Neuronal stem cell (in vitro differentiated cells): Measurements from ENCODE around the gene PRR5.
"Not testable (repeated sequence)": the region's sequence is repeated elsewhere in the genome, so short reads cannot be mapped to it uniquely, and the experiment has no call there.

Source experiments
- DNase-seq: peaks from one replicate; pipeline ENCODE4 v3.0.0-alpha.2; 2013; ENCODE audit warnings: low spot score
- H2AFZ ChIP-seq: one replicate; pipeline ENCODE4 v1.6.1; 2013; ENCODE audit warnings: mild to moderate bottlenecking, low read length, inconsistent platforms
- H2AK5ac ChIP-seq: 2 replicates; pipeline ENCODE4 v1.6.1; 2013; ENCODE audit warnings: low read depth, mild to moderate bottlenecking, inconsistent platforms, low read length, moderate library complexity, mixed read lengths
- H2BK120ac ChIP-seq: 2 replicates; pipeline ENCODE4 v1.6.1; 2013; ENCODE audit warnings: low read depth, mild to moderate bottlenecking, inconsistent platforms, low read length, moderate library complexity, mixed read lengths
- H2BK12ac ChIP-seq: one replicate; pipeline ENCODE4 v1.6.1; 2013; ENCODE audit warnings: low read length, inconsistent platforms
- H2BK15ac ChIP-seq: 2 replicates; pipeline ENCODE4 v1.6.1; 2013; ENCODE audit warnings: mild to moderate bottlenecking, low read length, inconsistent platforms, mixed read lengths
- H2BK5ac ChIP-seq: one replicate; pipeline ENCODE4 v1.6.1; 2013; ENCODE audit warnings: inconsistent platforms, mild to moderate bottlenecking, low read length, moderate library complexity
- H3K14ac ChIP-seq: one replicate; pipeline ENCODE4 v1.6.1; 2013; ENCODE audit warnings: low read length, inconsistent platforms
- H3K18ac ChIP-seq: 2 replicates; pipeline ENCODE4 v1.6.1; 2013; ENCODE audit warnings: low read length, inconsistent platforms
- H3K23ac ChIP-seq: 2 replicates; pipeline ENCODE4 v1.6.1; 2013; ENCODE audit warnings: low read depth, mild to moderate bottlenecking, mixed read lengths, low read length, inconsistent platforms; ENCODE audit not compliant: poor library complexity
- H3K27ac ChIP-seq: replicated peaks from 3 replicates; pipeline ENCODE4 v1.5.1; 2013; ENCODE audit warnings: low read length, inconsistent platforms
- H3K27me3 ChIP-seq, 3 experiments: 2 replicates each; pipeline ENCODE4 v1.6.1; 2013; ENCODE audit warnings: low read length in 3 of 3, mild to moderate bottlenecking in 2 of 3, inconsistent platforms in 1 of 3, low read depth in 1 of 3, mixed read lengths in 1 of 3, moderate library complexity in 1 of 3; ENCODE audit not compliant: control insufficient read depth in 3 of 3, insufficient read depth in 3 of 3
- H3K36me3 ChIP-seq, 2 donors: replicated peaks in 1 of 2; 2 replicates each; pipeline ENCODE4 v1.6.1; 2013; ENCODE audit warnings: low read length in 2 of 2; ENCODE audit not compliant: control insufficient read depth in 2 of 2, insufficient read depth in 2 of 2
- H3K4ac ChIP-seq: 2 replicates; pipeline ENCODE4 v1.6.1; 2013; ENCODE audit warnings: inconsistent platforms, mild to moderate bottlenecking, low read length, moderate library complexity
- H3K4me1 ChIP-seq, 2 donors: 1 replicate in 1 of 2; 2 replicates in 1 of 2; pipeline ENCODE4 v1.6.1; 2013; ENCODE audit warnings: low read length in 2 of 2, low read depth in 1 of 2; ENCODE audit not compliant: control insufficient read depth in 2 of 2, insufficient read depth in 1 of 2
- H3K4me2 ChIP-seq: one replicate; pipeline ENCODE4 v1.6.1; 2013; ENCODE audit warnings: mild to moderate bottlenecking, low read length, inconsistent platforms; ENCODE audit not compliant: insufficient read depth, poor library complexity, severe bottlenecking
- H3K4me3 ChIP-seq, 2 donors: 2 replicates each; pipeline ENCODE4 v1.5.1; 2013; ENCODE audit warnings: low read length in 2 of 2, mild to moderate bottlenecking in 2 of 2, inconsistent platforms in 1 of 2, moderate library complexity in 1 of 2
- H3K79me1 ChIP-seq: one replicate; pipeline ENCODE4 v1.6.1; 2013; ENCODE audit warnings: low read depth, mild to moderate bottlenecking, inconsistent platforms, low read length, moderate library complexity
- H3K9ac ChIP-seq: one replicate; pipeline ENCODE4 v1.6.1; 2013; ENCODE audit warnings: mild to moderate bottlenecking, low read depth, low read length, inconsistent platforms; ENCODE audit not compliant: poor library complexity
- H3K9me3 ChIP-seq, 2 donors: replicated peaks in 1 of 2; 2 replicates each; pipeline versions ENCODE3 to v1.6.1; 2013; ENCODE audit warnings: low read length in 2 of 2, mild to moderate bottlenecking in 2 of 2, inconsistent platforms in 1 of 2, low read depth in 1 of 2, mixed read lengths in 1 of 2, moderate library complexity in 1 of 2; ENCODE audit not compliant: control insufficient read depth in 2 of 2, insufficient read depth in 1 of 2
- H4K8ac ChIP-seq: one replicate; pipeline ENCODE4 v1.6.1; 2013; ENCODE audit warnings: low read depth, mild to moderate bottlenecking, inconsistent platforms, low read length, moderate library complexity
- H4K91ac ChIP-seq: one replicate; pipeline ENCODE4 v1.6.1; 2013; ENCODE audit warnings: low read length, low read depth, mild to moderate bottlenecking, inconsistent platforms; ENCODE audit not compliant: poor library complexity
- WGBS, 2 donors: extraction: QIAGEN DNeasy Blood & Tissue Kit; methylation state at CpG; one replicate each; pipeline ENCODE4 v1.1.7; 2013; ENCODE audit warnings: missing lambda C conversion rate in 2 of 2, mixed read lengths in 1 of 2; ENCODE audit not compliant: insufficient read length in 2 of 2, insufficient replicate concordance in 1 of 2; ENCODE audit errors: extremely low coverage in 2 of 2; 5-methylcytosine and 5-hydroxymethylcytosine counted together

The PRR5 gene

GRCh38 chr22:44673406-44673805 is 28.6 kb upstream of the PRR5 start:
- Histone ChIP-seq H3K9ac (no peak overlapping the region), H3K4ac (no peak overlapping the region), H4K91ac (no peak overlapping the region), H3K4me3 (no peak overlapping the region), H2AK5ac (no peak overlapping the region), H2BK120ac (no peak overlapping the region), H3K36me3 (no peaks in the 10 kb centered on the region), H2BK5ac (no peak overlapping the region), H3K27me3 (peaks cover 0 to 29% (median 0%) of the 10 kb centered on the region in 3 experiments), H3K18ac (no peak overlapping the region), H3K27ac (no peak overlapping the region), H3K9me3 (no peaks in the 10 kb centered on the region), H3K4me2 (no peak overlapping the region), H3K14ac (no peak overlapping the region), H3K4me1 (peaks cover 7 to 13% of the 10 kb centered on the region in 2 donors), H2BK15ac (no peak overlapping the region), H3K79me1 (no peaks in the 10 kb centered on the region), H2AFZ (no peak overlapping the region), H3K23ac (no peak overlapping the region), H4K8ac (no peak overlapping the region), H2BK12ac (no peak overlapping the region)
- no peak for DNase-seq
- WGBS, 2 donors: no CpG with 5 or more reads among the region's 8 CpGs

DNA sequence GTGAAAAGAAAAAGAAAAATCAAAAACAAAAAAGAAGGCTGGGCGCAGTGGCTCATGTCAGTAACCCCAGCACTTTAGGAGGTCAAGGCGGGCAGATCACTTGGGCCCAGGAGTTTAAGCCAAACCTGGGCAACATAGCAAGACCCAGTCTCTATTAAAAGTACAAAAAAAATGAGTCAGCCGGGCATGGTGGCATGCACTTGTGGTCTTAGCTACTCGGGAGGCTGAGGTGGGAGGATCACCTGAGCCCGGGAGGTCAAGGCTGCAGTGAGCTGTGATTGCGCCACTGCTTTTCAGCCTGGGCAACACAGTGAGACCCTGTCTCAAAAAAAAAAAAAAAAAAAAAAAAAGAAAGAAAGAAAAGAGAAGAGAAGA is 26.0 kb upstream of the PRR5 start:
- H4K8ac ChIP-seq, H3K23ac ChIP-seq, H3K36me3 ChIP-seq, H3K4me3 ChIP-seq, H2AFZ ChIP-seq, H2BK5ac ChIP-seq, H3K4me1 ChIP-seq, H3K9me3 ChIP-seq, H2AK5ac ChIP-seq, H2BK15ac ChIP-seq, H2BK120ac ChIP-seq, H2BK12ac ChIP-seq, H3K27ac ChIP-seq, H3K4ac ChIP-seq, H3K27me3 ChIP-seq, H3K79me1 ChIP-seq, H3K18ac ChIP-seq, DNase-seq, H4K91ac ChIP-seq, H3K14ac ChIP-seq, H3K4me2 ChIP-seq, H3K9ac ChIP-seq: not testable (repeated sequence)
- WGBS, 2 donors: no CpG with 5 or more reads among the region's 6 CpGs

GRCh38 chr22:44676441-44677352 is 25.3 kb upstream of the PRR5 start:
- no peak overlapping the region for H3K4ac ChIP-seq
- H2BK15ac ChIP-seq: peak overlapping the region; percentile 5
- peak overlapping the region; percentile 21 for H3K23ac ChIP-seq
- no peaks in the 10 kb centered on the region for H3K79me1 ChIP-seq
- no peak for DNase-seq
- peak overlapping the region; percentile 26 for H2BK5ac ChIP-seq
- H3K27ac ChIP-seq: no peak overlapping the region
- no peak overlapping the region for H4K91ac ChIP-seq
- peak overlapping the region; percentile 4 for H2AK5ac ChIP-seq
- no peak overlapping the region for H3K4me2 ChIP-seq
- H3K9ac ChIP-seq: peak overlapping the region; percentile 18
- no peaks in the 10 kb centered on the region for H3K36me3 ChIP-seq
- H2BK12ac ChIP-seq: no peak overlapping the region
- H2AFZ ChIP-seq: no peak overlapping the region
- no peak overlapping the region for H3K4me3 ChIP-seq
- no peak overlapping the region for H2BK120ac ChIP-seq
- H3K9me3 ChIP-seq: no peaks in the 10 kb centered on the region
- peak overlapping the region; percentile 52 for H3K18ac ChIP-seq
- H3K14ac ChIP-seq: peak overlapping the region; percentile 42
- WGBS, 2 donors: no CpG with 5 or more reads among the region's 25 CpGs
- H3K27me3 ChIP-seq: peaks cover 0 to 4% (median 0%) of the 10 kb centered on the region in 3 experiments
- H4K8ac ChIP-seq: no peak overlapping the region
- H3K4me1 ChIP-seq: peaks cover 3 to 7% of the 10 kb centered on the region in 2 donors

GRCh38 chr22:44677353-44677840 is 24.6 kb upstream of the PRR5 start:
- Histone ChIP-seq H3K23ac (no peak overlapping the region), H4K91ac (no peak overlapping the region), H3K79me1 (no peaks in the 10 kb centered on the region), H3K9me3 (no peaks in the 10 kb centered on the region), H2AFZ (no peak overlapping the region), H3K4ac (no peak overlapping the region), H3K4me3 (no peak overlapping the region), H2BK15ac (no peak overlapping the region), H4K8ac (no peak overlapping the region), H3K18ac (no peak overlapping the region), H3K14ac (no peak overlapping the region), H3K27ac (no peak overlapping the region), H2BK120ac (no peak overlapping the region), H3K27me3 (no peaks in the 10 kb centered on the region), H3K9ac (no peak overlapping the region), H3K4me1 (peaks cover 3 to 7% of the 10 kb centered on the region in 2 donors), H3K36me3 (no peaks in the 10 kb centered on the region), H2BK12ac (no peak overlapping the region), H2AK5ac (no peak overlapping the region), H3K4me2 (no peak overlapping the region), H2BK5ac (no peak overlapping the region)
- DNase-seq: no peak
- no CpG with 5 or more reads among the region's 10 CpGs for WGBS, 2 donors
